Gastrocnemius medialis (tissue), 4 donors: ENCODE results near the gene FKTN. TPM values are rescaled to one million over a fixed set of nuclear protein-coding genes. Genes with fewer than 3 reads are reported as not detected.
A peak's percentile ranks its signal among the peaks of the same experiment; 100 is the strongest.

ENCODE experiments used
- ATAC-seq, 2 donors: fragments of 150-250 bp; one replicate each; pipeline ENCODE4 v1.9.1; 2016
- DNase-seq, 2 donors: peaks; one replicate each; pipeline ENCODE4 v3.0.0-alpha.2; 2019
- H3K27ac ChIP-seq, 4 donors: fragments of 200-600 bp; sonication (generic); 1 replicate in 1 of 4; 2 replicates in 3 of 4; pipeline ENCODE4 v1.5.1; 2016 to 2018; ENCODE audit warnings: mild to moderate bottlenecking in 2 of 4, moderate library complexity in 1 of 4
- H3K27me3 ChIP-seq, 3 donors: fragments of 200-600 bp; sonication (generic) in 2 of 3; 1 replicate in 1 of 3; 2 replicates in 2 of 3; pipeline versions ENCODE4 v1.5.1 to v1.6.0; 2016 to 2019; ENCODE audit warnings: mild to moderate bottlenecking in 1 of 3, moderate library complexity in 1 of 3
- H3K36me3 ChIP-seq, 2 donors: fragments of 200-600 bp; sonication (generic) in 1 of 2; one replicate each; pipeline ENCODE4 v1.5.1; 2017 to 2018
- H3K4me1 ChIP-seq, 2 donors: fragments of 200-600 bp; sonication (generic) in 1 of 2; one replicate each; pipeline ENCODE4 v1.5.1; 2016 to 2017; ENCODE audit warnings: mild to moderate bottlenecking in 2 of 2
- H3K4me3 ChIP-seq, 4 donors: fragments of 200-600 bp; sonication (generic) in 3 of 4; 1 replicate in 1 of 4; 2 replicates in 3 of 4; pipeline ENCODE4 v1.5.1; 2016 to 2019; ENCODE audit warnings: mild to moderate bottlenecking in 2 of 4
- H3K9me3 ChIP-seq, 3 donors: fragments of 200-600 bp; sonication (generic) in 2 of 3; 1 replicate in 1 of 3; 2 replicates in 2 of 3; pipeline ENCODE4 v1.5.1; 2016 to 2019
- POLR2A ChIP-seq, 2 donors: fragments of 450-650 bp; IDR thresholded peaks; one replicate each; pipeline ENCODE4 v1.6.1; 2017; ENCODE audit warnings: antibody characterized with exemption in 2 of 2, mild to moderate bottlenecking in 2 of 2, moderate library complexity in 2 of 2
- in situ Hi-C, 4 donors: fragments of 200-750 bp; cut with MboI; loops; one replicate each; pipeline versions ENCODE4 v1.15.0 to v1.8.0; 2017; ENCODE audit warnings: low sequenced_read_pairs in 4 of 4
- intact Hi-C: fragments of 100-400 bp; cut with DNase I; formaldehyde crosslinking; loops from one replicate; pipeline ENCODE4 v1.15.1; 2023; ENCODE audit warnings: low total_unique reads
- total RNA-seq, 4 donors: library from RNA; depleted of rRNA; stranded (reverse); fragments of >200 nt; gene quantifications; one replicate each; pipeline versions ENCODE4 v1.1.0 to v1.2.3, GENCODE V29; 2016
- TF ChIP-seq, protein P1 (sequence below), 5 experiments: fragments of 450-650 bp in 3 of 5; fragments of 200-600 bp in 2 of 5; sonication (generic) in 2 of 5; IDR thresholded peaks in 4 of 5; conservative IDR thresholded peaks in 1 of 5; 1 replicate in 4 of 5; 2 replicates in 1 of 5; pipeline ENCODE4 v1.5.1; 2016 to 2019; ENCODE audit warnings: antibody characterized with exemption in 5 of 5, mild to moderate bottlenecking in 3 of 5, moderate library complexity in 3 of 5

FKTN gene
- total RNA-seq, 4 donors from 2014 or later = 3.2 to 7.7 (median 6.1) TPM

DNA sequence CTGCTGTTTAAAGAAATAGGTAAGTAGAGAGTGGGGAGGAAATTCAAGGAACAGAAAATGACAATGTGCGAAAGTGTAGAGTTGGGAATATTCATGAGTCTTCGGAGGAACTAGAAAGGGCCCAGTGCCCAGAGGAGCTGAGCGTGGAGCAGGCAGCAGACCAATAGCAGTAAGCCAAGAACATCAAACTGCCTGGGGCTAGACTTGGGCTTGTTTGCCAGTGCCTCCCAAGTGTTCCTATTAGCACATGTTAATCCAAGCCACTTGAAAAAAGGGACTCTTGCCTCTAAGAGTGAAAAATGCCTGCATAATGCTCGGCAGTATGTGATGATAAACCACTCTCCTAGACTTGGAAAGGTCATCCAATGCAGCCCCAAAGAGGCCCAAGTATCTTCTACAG is 103.1 kb downstream of the FKTN start:
- TF ChIP-seq POLR2A (IDR thresholded peaks at IDR 0.05) = no peak
- TF ChIP-seq, protein P1, sequence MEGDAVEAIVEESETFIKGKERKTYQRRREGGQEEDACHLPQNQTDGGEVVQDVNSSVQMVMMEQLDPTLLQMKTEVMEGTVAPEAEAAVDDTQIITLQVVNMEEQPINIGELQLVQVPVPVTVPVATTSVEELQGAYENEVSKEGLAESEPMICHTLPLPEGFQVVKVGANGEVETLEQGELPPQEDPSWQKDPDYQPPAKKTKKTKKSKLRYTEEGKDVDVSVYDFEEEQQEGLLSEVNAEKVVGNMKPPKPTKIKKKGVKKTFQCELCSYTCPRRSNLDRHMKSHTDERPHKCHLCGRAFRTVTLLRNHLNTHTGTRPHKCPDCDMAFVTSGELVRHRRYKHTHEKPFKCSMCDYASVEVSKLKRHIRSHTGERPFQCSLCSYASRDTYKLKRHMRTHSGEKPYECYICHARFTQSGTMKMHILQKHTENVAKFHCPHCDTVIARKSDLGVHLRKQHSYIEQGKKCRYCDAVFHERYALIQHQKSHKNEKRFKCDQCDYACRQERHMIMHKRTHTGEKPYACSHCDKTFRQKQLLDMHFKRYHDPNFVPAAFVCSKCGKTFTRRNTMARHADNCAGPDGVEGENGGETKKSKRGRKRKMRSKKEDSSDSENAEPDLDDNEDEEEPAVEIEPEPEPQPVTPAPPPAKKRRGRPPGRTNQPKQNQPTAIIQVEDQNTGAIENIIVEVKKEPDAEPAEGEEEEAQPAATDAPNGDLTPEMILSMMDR (IDR thresholded peaks at IDR 0.05 in 4 of 5, conservative IDR thresholded peaks at IDR 0.05 in 1 of 5) = no peak
- ATAC-seq (peak in 1 of 2 donors; percentile 27), DNase-seq (no peak)
- no peaks in the 10 kb centered on the region for H3K36me3 ChIP-seq
- no peak overlapping the region for H3K4me3 ChIP-seq
- intact Hi-C loops = no loop called here
- H3K4me1 ChIP-seq = peaks cover 19 to 24% of the 10 kb centered on the region in 2 donors
- no peaks in the 10 kb centered on the region for H3K27me3 ChIP-seq
- no peaks in the 10 kb centered on the region for H3K9me3 ChIP-seq
- H3K27ac ChIP-seq = peak overlapping the region in 3 of 4 donors; percentile 22 to 77 (median 69)
- in situ Hi-C loops = loop anchor here in 1 of 4 donors (10.0 to 25.0 kb wide), 2 partner anchors 64 to 226 kb away; no protein-coding TSS in a partner anchor

DNA sequence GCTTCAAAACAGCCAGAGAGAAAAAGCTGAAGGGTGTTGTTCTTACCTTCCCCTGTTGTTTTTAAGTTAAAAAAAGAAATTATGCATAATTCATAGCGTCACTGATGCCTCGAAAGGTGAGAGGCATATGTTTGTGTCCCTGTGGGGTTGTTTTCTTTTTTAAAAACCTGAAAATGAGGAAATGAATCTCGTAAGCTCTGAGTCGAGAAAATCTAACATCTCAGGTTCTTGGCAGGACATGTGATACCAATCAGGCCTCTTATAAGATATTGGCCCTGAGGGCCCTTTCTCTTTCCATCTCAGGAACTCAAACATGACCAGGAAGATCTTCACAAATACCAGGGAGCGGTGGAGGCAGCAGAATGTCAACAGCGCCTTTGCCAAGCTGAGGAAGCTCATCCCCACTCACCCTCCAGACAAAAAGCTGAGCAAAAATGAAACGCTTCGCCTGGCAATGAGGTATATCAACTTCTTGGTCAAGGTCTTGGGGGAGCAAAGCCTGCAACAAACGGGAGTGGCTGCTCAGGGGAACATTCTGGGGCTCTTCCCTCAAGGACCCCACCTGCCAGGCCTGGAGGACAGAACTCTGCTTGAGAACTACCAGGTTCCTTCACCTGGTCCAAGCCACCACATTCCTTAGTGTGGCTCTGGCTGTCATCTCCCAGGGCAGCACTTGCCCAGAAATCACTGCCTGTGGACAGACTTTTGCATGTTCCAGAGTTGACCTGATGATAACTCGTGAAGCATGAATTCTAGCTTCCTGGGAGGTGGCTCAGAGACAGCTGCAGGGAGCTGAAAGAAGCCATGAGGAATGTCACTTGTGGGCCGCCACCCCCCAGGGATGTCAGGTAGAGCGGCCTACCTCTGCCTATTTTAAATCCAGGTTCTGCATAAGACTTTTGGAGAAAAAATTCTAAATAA is 104.5 kb downstream of the FKTN start, which contains the start of gene TAL2:
Gene TAL2, plus strand, starts transcription at position 274 of the 921 bp plus-strand sequence. Its CDS starts 40 bp downstream, at position 314.
- peak in 1 of 2 donors; percentile 32 for ATAC-seq
- Histone ChIP-seq H3K27ac (peak within 1 kb of the TSS; percentile 21 to 77 (median 54)), H3K9me3 (no peaks in the 10 kb centered on the region), H3K4me3 (no peak within 1 kb of the TSS), H3K36me3 (no peaks in the 10 kb centered on the region), H3K27me3 (no peaks in the 10 kb centered on the region), H3K4me1 (peaks cover 5 to 14% of the 10 kb centered on the region in 2 donors)
- in situ Hi-C loops = loop anchor here in 1 of 4 donors (10.0 to 25.0 kb wide), 2 partner anchors 62 to 225 kb away; no protein-coding TSS in a partner anchor
- no peak for DNase-seq
- no peak for TF ChIP-seq POLR2A (IDR thresholded peaks at IDR 0.05)
- TF ChIP-seq, protein P1 (IDR thresholded peaks at IDR 0.05 in 4 of 5, conservative IDR thresholded peaks at IDR 0.05 in 1 of 5) = no peak
- intact Hi-C loops = no loop called here

DNA sequence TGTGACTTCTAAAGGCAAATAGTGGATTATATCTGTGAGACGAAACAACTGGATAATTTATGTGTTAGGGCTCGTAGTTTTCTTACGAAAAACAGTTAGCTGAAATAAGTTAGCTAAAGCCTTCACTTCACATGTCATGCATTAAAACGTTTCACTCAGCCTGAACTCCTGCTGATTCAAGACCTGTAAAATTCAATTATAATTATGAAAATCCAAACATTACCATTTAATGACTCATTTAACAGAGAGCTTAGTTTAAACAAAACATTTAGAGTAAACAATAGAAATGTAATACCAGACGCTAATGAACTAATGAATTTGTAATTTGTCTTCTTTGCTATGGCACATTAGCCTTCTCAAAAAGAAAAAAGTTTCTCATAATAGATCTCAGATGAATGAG is 106.0 kb downstream of the FKTN start:
- H3K27me3 ChIP-seq = no peaks in the 10 kb centered on the region
- ATAC-seq (no peak), DNase-seq (no peak)
- no peak overlapping the region for H3K4me3 ChIP-seq
- in situ Hi-C loops = loop anchor here in 1 of 4 donors (10.0 to 25.0 kb wide), 2 partner anchors 61 to 223 kb away; no protein-coding TSS in a partner anchor
- no peak overlapping the region for H3K27ac ChIP-seq
- TF ChIP-seq POLR2A (IDR thresholded peaks at IDR 0.05) = no peak
- TF ChIP-seq, protein P1 (IDR thresholded peaks at IDR 0.05 in 4 of 5, conservative IDR thresholded peaks at IDR 0.05 in 1 of 5) = no peak
- peaks cover 0 to 12% of the 10 kb centered on the region in 2 donors for H3K4me1 ChIP-seq
- no peaks in the 10 kb centered on the region for H3K9me3 ChIP-seq
- no peaks in the 10 kb centered on the region for H3K36me3 ChIP-seq
- intact Hi-C loops = no loop called here

DNA sequence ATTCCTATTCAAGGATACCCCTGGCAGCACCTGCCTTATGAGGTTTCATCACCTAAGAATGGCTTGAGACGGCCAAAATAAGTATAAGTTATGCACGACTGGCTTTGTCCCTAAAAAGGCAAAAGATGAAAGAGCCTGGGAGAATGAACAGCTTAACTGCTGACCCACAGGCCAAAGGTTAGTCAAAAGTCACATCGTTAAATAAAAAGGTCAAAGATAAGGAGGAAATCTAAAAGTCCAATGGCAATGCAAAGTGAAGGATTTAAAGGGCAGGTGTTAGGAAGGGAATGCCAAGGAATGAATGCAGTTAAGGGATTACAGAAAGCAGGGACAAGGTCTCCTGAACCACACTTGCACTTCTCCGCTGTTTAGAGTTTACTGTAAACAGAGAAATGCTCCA is 109.9 kb downstream of the FKTN start:
- Histone ChIP-seq H3K27me3 (no peaks in the 10 kb centered on the region), H3K4me3 (no peak overlapping the region), H3K9me3 (no peaks in the 10 kb centered on the region), H3K27ac (no peak overlapping the region), H3K36me3 (no peaks in the 10 kb centered on the region), H3K4me1 (no peaks in the 10 kb centered on the region)
- TF ChIP-seq, protein P1 (IDR thresholded peaks at IDR 0.05 in 4 of 5, conservative IDR thresholded peaks at IDR 0.05 in 1 of 5) = no peak
- TF ChIP-seq POLR2A (IDR thresholded peaks at IDR 0.05) = no peak
- DNase-seq (no peak), ATAC-seq (no peak)
- intact Hi-C loops = no loop called here
- in situ Hi-C loops = loop anchor here in 1 of 4 donors (10.0 to 25.0 kb wide), 2 partner anchors 57 to 219 kb away; no protein-coding TSS in a partner anchor
